GM18502 (cell line): ENCODE measurements around the gene CLDN18.
A peak's percentile ranks its signal among the peaks of the same experiment; 100 is the strongest.

Experiments
- ATAC-seq: cut with Tn5 transposase; IDR thresholded peaks from one replicate; pipeline ENCODE4 v1.9.1; 2021; ENCODE audit warnings: mild to moderate bottlenecking; ENCODE audit not compliant: unreplicated experiment, poor library complexity

Gene CLDN18

DNA sequence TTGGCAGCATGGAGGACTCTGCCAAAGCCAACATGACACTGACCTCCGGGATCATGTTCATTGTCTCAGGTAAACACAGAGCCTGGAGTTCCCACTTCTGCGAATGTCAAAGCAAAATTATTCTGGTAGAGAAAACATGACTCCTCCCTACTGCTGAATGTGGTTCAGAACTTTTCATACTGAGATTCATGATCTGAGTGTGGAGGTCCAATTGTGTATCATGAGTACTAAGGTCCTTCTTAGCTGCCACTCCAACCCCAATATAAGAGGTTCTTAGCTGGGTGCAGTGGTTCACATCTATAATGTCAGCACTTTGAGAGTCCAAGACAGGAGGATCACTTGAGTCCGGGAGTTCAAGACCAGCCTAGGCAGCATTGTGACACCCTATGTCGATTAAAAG lies 13.8 kb downstream of the CLDN18 start:
- ATAC-seq: peak; percentile 47

DNA sequence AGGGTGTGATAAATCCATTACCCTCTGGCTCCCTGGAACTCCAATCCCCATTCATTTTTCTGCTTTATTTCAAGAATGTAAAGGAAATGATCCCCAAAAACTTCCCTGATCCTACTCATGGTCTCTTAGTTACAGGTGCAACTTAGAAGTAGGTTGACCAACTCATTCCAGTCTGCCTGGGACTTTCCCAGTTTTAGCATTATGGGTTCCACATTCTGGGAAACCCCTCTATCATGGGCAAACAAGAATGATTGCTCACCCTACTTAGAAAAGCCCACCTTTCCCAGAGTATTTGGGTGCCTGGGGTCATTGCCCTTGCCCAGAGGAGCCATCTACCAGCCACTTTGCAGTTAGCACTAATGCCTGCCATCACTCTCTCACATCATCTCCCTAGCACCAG lies 15.6 kb downstream of the CLDN18 start:
- no peak for ATAC-seq

GRCh38 chr3:138027821-138028220 lies 17.9 kb downstream of the CLDN18 start:
- no peak for ATAC-seq

DNA sequence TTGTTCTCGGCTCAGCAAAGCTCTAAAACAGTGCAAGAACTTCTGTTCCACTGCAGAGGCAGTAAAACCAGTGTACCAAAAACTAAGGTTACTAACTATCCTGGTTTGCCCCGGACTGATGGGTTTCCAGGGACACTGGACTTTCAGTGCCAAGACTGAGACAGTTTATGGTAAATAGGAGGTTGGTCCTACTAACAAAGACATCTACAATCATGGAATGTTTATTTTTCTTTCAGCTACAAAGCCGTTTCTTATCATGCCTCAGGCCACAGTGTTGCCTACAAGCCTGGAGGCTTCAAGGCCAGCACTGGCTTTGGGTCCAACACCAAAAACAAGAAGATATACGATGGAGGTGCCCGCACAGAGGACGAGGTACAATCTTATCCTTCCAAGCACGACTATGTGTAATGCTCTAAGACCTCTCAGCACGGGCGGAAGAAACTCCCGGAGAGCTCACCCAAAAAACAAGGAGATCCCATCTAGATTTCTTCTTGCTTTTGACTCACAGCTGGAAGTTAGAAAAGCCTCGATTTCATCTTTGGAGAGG lies 20.8 kb downstream of the CLDN18 start:
- no peak for ATAC-seq

- no peak for ATAC-seq
Measured at GRCh38 chr3:138031536-138031935, 21.6 kb downstream of the CLDN18 start.

DNA sequence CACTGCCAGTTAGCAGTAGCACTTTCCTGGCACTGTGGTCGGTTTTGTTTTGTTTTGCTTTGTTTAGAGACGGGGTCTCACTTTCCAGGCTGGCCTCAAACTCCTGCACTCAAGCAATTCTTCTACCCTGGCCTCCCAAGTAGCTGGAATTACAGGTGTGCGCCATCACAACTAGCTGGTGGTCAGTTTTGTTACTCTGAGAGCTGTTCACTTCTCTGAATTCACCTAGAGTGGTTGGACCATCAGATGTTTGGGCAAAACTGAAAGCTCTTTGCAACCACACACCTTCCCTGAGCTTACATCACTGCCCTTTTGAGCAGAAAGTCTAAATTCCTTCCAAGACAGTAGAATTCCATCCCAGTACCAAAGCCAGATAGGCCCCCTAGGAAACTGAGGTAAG lies 22.6 kb downstream of the CLDN18 start:
- ATAC-seq: peak; percentile 44

DNA sequence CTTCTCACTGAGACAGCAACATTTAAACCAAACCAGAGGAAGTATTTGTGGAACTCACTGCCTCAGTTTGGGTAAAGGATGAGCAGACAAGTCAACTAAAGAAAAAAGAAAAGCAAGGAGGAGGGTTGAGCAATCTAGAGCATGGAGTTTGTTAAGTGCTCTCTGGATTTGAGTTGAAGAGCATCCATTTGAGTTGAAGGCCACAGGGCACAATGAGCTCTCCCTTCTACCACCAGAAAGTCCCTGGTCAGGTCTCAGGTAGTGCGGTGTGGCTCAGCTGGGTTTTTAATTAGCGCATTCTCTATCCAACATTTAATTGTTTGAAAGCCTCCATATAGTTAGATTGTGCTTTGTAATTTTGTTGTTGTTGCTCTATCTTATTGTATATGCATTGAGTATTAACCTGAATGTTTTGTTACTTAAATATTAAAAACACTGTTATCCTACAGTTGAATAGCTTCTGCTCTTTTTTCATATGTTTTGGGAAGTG lies 23.3 kb downstream of the CLDN18 start:
- ATAC-seq: peak; percentile 41

- ATAC-seq: no peak
Measured at GRCh38 chr3:138034918-138035317, 25.0 kb downstream of the CLDN18 start.

GRCh38 chr3:138036572-138036971 lies 26.6 kb downstream of the CLDN18 start:
- ATAC-seq: no peak

- ATAC-seq: no peak
Measured at GRCh38 chr3:138038725-138039462, 28.9 kb downstream of the CLDN18 start.

DNA sequence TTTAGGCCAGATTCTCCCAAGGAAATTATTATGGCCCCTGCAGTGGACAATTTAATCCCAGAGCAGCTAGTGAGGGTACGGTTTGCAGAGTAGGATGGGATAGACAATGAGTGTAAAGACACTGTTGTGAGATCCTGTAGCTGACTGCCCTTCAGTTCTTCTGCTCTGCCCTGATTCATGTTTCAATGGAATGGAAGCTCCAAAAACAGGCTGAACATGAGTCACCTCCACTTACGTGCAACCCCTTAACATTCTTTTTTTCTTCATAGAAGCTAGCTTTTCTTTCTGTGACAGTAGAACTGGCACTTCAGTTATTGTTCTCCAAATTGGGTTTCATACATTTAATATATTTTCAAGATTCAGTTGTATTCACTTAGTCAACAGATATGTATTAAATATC lies 32.1 kb downstream of the CLDN18 start:
- no peak for ATAC-seq

DNA sequence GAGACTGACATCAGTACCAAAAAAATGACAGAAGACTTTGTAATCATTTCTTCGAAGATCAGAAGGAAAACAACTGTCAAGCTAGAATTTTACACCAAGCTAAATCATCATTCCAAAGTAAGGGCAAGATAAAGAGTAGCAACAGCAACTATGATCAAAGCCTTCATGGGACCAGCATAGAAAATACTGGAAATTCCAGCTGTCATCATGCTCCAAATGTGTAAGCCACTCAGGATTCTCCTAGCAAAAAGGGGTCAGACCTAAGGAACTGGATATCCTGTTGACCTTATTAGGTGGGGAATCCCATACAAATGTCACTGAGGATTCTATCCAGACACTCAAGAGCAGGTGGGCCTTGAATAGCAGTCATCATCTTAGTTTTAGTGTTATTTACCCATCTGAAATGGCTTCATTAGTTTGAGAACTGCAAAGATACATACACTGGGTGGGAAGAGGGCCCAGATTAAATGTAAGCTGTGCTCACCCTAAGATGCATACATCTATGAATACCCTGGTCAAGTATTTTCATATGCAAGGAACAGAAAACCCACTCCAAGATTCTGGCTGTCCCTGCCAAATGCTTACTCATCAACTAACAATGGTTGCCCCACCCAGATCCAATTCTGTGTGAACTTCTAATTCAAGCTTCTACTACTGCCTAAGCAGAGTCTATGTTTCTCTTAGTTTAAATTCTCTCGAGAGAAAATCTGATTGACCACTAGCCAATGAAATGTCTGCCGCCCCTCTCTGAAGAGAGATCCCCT lies 33.5 kb downstream of the CLDN18 start:
- no peak for ATAC-seq

GRCh38 chr3:138046085-138046484 lies 36.1 kb downstream of the CLDN18 start:
- ATAC-seq: no peak

DNA sequence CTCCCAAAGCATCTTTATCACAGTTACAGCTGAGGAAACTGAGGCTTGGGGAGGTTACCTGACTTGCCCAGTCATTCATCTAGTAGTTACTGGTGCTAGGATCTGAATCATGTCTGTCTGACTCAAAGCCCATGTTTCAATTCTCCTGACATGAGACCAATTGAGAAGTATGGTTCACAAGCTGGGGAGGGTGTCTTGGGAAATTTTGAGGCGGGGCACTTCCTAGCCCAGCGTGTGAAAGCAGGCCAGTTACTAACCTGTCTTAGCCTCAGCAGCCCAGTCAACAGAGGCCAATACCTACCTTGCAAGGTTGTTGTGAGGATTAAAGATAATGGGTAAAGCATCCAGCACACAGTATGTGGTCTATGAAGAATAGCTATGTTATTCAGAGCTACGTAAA lies 37.0 kb downstream of the CLDN18 start:
- ATAC-seq: no peak

DNA sequence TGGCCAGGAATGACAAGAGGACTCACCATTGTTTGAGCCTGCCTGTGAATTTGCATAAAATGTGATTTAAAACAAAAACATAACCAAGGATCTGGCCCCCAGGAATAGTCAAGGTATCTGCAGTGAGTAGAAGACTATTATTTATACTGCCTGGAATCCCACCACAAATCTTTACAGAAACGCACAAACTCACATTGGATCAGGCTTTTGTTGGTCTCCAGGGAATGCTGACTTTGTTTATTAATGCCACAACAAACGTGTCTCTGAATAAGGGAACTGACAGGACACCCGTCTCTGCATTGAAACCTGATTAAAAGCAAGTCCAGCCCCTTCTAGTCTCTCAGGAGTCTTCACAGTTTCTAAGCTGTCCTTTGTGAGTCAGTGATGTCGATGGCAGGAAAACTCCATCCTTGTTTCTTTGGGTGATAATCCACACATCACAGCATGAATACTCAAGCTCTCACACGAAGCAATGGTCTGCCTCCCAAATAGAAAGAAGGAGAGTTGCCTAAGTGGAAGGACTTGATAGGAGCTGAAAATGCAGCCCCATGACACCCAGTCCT lies 37.7 kb downstream of the CLDN18 start:
- no peak for ATAC-seq

DNA sequence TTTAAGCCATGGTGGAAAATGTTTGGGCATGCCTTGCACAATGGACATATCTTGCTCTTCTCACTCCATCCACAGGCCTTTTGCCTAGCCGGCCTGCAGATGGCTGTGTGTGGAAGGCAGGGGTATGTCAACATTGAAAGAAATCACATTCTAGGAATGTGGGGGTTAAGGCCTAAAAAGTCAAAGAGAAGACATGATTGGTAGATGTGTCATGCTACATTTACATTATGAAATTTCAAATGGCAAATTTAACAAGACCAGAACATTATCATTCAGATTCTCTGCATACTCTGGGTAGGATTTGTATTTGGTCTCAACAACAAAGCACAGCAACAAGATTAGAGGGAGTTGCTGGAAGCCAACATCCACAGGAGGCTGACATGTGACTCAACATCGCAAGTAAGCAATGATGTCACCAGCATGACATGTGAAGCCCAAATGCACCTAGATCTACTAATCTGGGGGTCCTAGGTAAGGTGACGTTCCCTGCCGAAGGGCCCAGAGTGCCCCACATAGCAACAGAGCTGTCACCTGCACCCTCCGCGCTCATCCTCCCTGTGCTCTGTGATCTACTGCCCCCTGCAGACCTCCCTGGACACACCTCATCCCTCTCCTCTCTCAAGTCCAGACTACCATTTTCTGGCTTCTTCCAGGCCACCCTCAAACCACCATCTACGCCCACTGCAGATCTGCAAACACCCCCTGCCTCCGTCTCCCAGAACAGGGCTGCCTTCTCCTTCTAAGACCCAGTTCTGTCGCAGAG lies 39.4 kb downstream of the CLDN18 start:
- no peak for ATAC-seq

- ATAC-seq: peak; percentile 86
Measured at GRCh38 chr3:138051947-138052802, 42.2 kb downstream of the CLDN18 start.

GRCh38 chr3:138054057-138054456 lies 44.1 kb downstream of the CLDN18 start:
- no peak for ATAC-seq

DNA sequence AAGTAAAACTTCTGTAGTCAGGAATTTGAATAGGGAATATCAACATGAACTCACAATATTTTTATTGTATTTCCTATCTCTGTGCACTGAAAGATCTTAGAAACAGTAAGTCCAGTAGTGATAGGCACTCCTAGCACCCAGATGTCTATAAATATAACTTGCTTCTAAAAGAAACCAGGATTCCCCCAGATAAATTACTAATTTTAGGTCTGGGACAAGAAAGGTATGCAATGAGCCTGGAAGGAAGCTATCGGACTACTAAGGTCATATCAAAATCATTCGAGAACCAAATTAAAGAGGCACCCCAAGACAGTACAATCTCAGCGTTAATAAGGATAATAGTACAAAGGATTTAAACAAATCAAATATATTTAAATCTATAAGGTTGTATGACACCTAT lies 47.4 kb downstream of the CLDN18 start:
- ATAC-seq: no peak
